Ovary (tissue), 9 donors: Measurements from ENCODE around the gene DTD1. TPM values are rescaled to one million over a fixed set of nuclear protein-coding genes. Genes with fewer than 3 reads are reported as not detected.
A peak's percentile ranks its signal among the peaks of the same experiment; 100 is the strongest.

Experiments used
- DNase-seq, 5 donors: peaks; one replicate each; pipeline ENCODE4 v3.0.0-alpha.2; 2019 to 2020
- H3K27ac ChIP-seq, 2 donors: fragments of 200-600 bp; one replicate each; pipeline versions ENCODE4 v1.5.1 to v1.8.0; 2019 to 2022
- H3K27me3 ChIP-seq: fragments of 200-600 bp; one replicate; pipeline ENCODE4 v1.8.0; 2022
- H3K36me3 ChIP-seq: fragments of 200-600 bp; sonication (generic); one replicate; pipeline ENCODE4 v1.5.1; 2019
- H3K4me1 ChIP-seq: one replicate; pipeline ENCODE4 v1.8.1; 2013; ENCODE audit warnings: mild to moderate bottlenecking, moderate library complexity; ENCODE audit not compliant: insufficient read depth
- H3K4me3 ChIP-seq: fragments of 200-600 bp; sonication (generic); one replicate; pipeline ENCODE4 v1.5.1; 2017
- H3K9me3 ChIP-seq, 2 donors: fragments of 200-600 bp in 1 of 2; sonication (generic) in 1 of 2; one replicate each; pipeline versions ENCODE4 v1.5.1 to v1.8.1; 2013 to 2019; ENCODE audit warnings: mild to moderate bottlenecking in 1 of 2, moderate library complexity in 1 of 2
- CTCF ChIP-seq, 3 donors: fragments of 450-650 bp in 2 of 3; fragments of 200-600 bp in 1 of 3; IDR thresholded peaks; one replicate each; pipeline versions ENCODE4 v1.5.1 to v1.8.0; 2016 to 2022; ENCODE audit warnings: antibody characterized with exemption in 3 of 3, mild to moderate bottlenecking in 1 of 3
- EP300 ChIP-seq: sonication (generic); formaldehyde crosslinking; IDR thresholded peaks from one replicate; pipeline ENCODE4 v1.6.1; 2017; ENCODE audit warnings: antibody characterized with exemption
- POLR2A ChIP-seq: fragments of 450-650 bp; IDR thresholded peaks from one replicate; pipeline ENCODE4 v1.6.1; 2017; ENCODE audit warnings: antibody characterized with exemption, mild to moderate bottlenecking, moderate library complexity
- WGBS, 3 donors: extraction: QIAGEN DNeasy Blood & Tissue Kit in 1 of 3; methylation state at CpG; one replicate each; pipeline versions ENCODE4 v1.1.5 to v1.1.7; 2013 to 2017; 5-methylcytosine and 5-hydroxymethylcytosine counted together
- intact Hi-C, 4 donors: fragments of 100-400 bp; cut with DNase I; formaldehyde crosslinking; loops; one replicate each; pipeline versions ENCODE4 v1.11.0 to v1.15.1; 2022 to 2023
- polyA plus RNA-seq, 2 donors: library from polyadenylated mRNA; stranded (reverse); fragments of 200-250 nt in 1 of 2; fragments of 350-450 nt in 1 of 2; fragmentation: Illumina TruSeq in 1 of 2; extraction: RNeasy Lipid Tissue Mini Kit (QIAGEN cat#74804) in 1 of 2; gene quantifications; one replicate each; pipeline ENCODE4 v1.2.3, GENCODE V29; 2013 to 2014
- total RNA-seq, 7 donors: library from RNA; depleted of rRNA in 2 of 7; stranded (reverse); fragments of >200 nt in 2 of 7; fragmentation: NEBNext Ultra II Directional in 3 of 7; extraction: Animal tissue kit (Norgen Biotek cat#: 25700) in 3 of 7; gene quantifications; one replicate each; pipeline versions ENCODE4 v1.1.0 to v1.2.4, GENCODE V29; 2016 to 2023
- donor health status: DM: no; HTN: no; CAD: no; lungs with moderate emphysema.
- donor health status: DM: no; HTN: no; CAD: no.
- donor health status: Bipolar disorder and iron deficiency.
- donor health status: DM: yes; HTN: yes; CAD: no.
- donor health status: DM: no; HTN: no; CAD: no.
- donor health status: DM: yes; HTN: yes; CAD: no.

Gene DTD1
- total and polyA plus RNA-seq, 9 donors: 12.4 to 36.5 (median 22.7) TPM

GRCh38 chr20:18567739-18568091, 20.1 kb upstream of the DTD1 start:
- Histone ChIP-seq H3K4me1 (peaks cover 2% of the 10 kb centered on the region), H3K27ac (peak overlapping the region; percentile 28 to 86), H3K27me3 (no peaks in the 10 kb centered on the region), H3K9me3 (no peaks in the 10 kb centered on the region), H3K4me3 (peak overlapping the region; percentile 78), H3K36me3 (no peaks in the 10 kb centered on the region)
- intact Hi-C loops: no loop called here
- 2 to 4% (median 3%) methylated on average over 6 of the region's 6 CpGs for WGBS, 3 donors
- TF ChIP-seq POLR2A (no peak), CTCF (IDR thresholded peaks at IDR 0.05) (no peak), EP300 (no peak)
- DNase-seq: no peak

- Histone ChIP-seq H3K9me3 (no peaks in the 10 kb centered on the region), H3K27me3 (no peaks in the 10 kb centered on the region), H3K27ac (no peak overlapping the region), H3K4me1 (peaks cover 2% of the 10 kb centered on the region), H3K4me3 (no peak overlapping the region), H3K36me3 (no peaks in the 10 kb centered on the region)
- 96 to 100% (median 100%) methylated on average over 2 of the region's 2 CpGs for WGBS, 3 donors
- intact Hi-C loops: no loop called here
- TF ChIP-seq CTCF (IDR thresholded peaks at IDR 0.05) (no peak), EP300 (no peak), POLR2A (no peak)
- no peak for DNase-seq
Observed at GRCh38 chr20:18571009-18571408, 16.8 kb upstream of the DTD1 start.

- H3K27me3 ChIP-seq: no peaks in the 10 kb centered on the region
- H3K9me3 ChIP-seq: no peaks in the 10 kb centered on the region
- no peak overlapping the region for H3K27ac ChIP-seq
- WGBS, 3 donors: 97 to 99% (median 99%) methylated on average over 2 of the region's 2 CpGs
- no peak for DNase-seq
- H3K36me3 ChIP-seq: no peaks in the 10 kb centered on the region
- H3K4me3 ChIP-seq: no peak overlapping the region
- H3K4me1 ChIP-seq: peaks cover 2% of the 10 kb centered on the region
- no peak for TF ChIP-seq POLR2A
- TF ChIP-seq EP300: no peak
- no peak for TF ChIP-seq CTCF (IDR thresholded peaks at IDR 0.05)
- intact Hi-C loops: no loop called here
Observed at GRCh38 chr20:18571578-18571977, 16.3 kb upstream of the DTD1 start.

GRCh38 chr20:18577942-18578341, 9.9 kb upstream of the DTD1 start:
- no peaks in the 10 kb centered on the region for H3K9me3 ChIP-seq
- H3K27ac ChIP-seq: no peak overlapping the region
- DNase-seq: no peak
- no peak overlapping the region for H3K4me3 ChIP-seq
- H3K36me3 ChIP-seq: no peaks in the 10 kb centered on the region
- no peaks in the 10 kb centered on the region for H3K4me1 ChIP-seq
- TF ChIP-seq POLR2A: no peak
- TF ChIP-seq EP300: no peak
- TF ChIP-seq CTCF (IDR thresholded peaks at IDR 0.05): no peak
- intact Hi-C loops: no loop called here
- 75 to 91% (median 86%) methylated on average over 6 of the region's 6 CpGs for WGBS, 3 donors
- H3K27me3 ChIP-seq: no peaks in the 10 kb centered on the region

GRCh38 chr20:18578581-18578980, 9.3 kb upstream of the DTD1 start:
- no peak for DNase-seq
- H3K27ac ChIP-seq: no peak overlapping the region
- no peaks in the 10 kb centered on the region for H3K36me3 ChIP-seq
- no peaks in the 10 kb centered on the region for H3K9me3 ChIP-seq
- H3K27me3 ChIP-seq: no peaks in the 10 kb centered on the region
- H3K4me3 ChIP-seq: no peak overlapping the region
- H3K4me1 ChIP-seq: no peaks in the 10 kb centered on the region
- WGBS, 3 donors: 77 to 81% (median 79%) methylated on average over 6 of the region's 6 CpGs
- TF ChIP-seq EP300 (no peak), CTCF (IDR thresholded peaks at IDR 0.05) (no peak), POLR2A (no peak)
- intact Hi-C loops: no loop called here
